Measurements from ENCODE around the gene IFT27.

GRCh38 chr22:36738416-36739020 is 37.4 kb downstream of the IFT27 start:
- TF ChIP-seq CTCF (IDR thresholded peaks at IDR 0.05) (no peak), POLR2A (IDR thresholded peaks at IDR 0.05) (no peak), POLR2AphosphoS5 (IDR thresholded peaks at IDR 0.05) (no peak)

Measured in sigmoid colon (tissue), 4 donors.